HG03439 (cell line): ENCODE data around the gene PKIG.
"Not testable (repeated sequence)": the region's sequence is repeated elsewhere in the genome, so short reads cannot be mapped to it uniquely, and the experiment has no call there.

ENCODE experiments used
- ATAC-seq: cut with Tn5 transposase; IDR thresholded peaks from one replicate; pipeline ENCODE4 v1.9.1; 2021; ENCODE audit warnings: mild to moderate bottlenecking, moderate library complexity; ENCODE audit not compliant: unreplicated experiment

The PKIG gene

DNA sequence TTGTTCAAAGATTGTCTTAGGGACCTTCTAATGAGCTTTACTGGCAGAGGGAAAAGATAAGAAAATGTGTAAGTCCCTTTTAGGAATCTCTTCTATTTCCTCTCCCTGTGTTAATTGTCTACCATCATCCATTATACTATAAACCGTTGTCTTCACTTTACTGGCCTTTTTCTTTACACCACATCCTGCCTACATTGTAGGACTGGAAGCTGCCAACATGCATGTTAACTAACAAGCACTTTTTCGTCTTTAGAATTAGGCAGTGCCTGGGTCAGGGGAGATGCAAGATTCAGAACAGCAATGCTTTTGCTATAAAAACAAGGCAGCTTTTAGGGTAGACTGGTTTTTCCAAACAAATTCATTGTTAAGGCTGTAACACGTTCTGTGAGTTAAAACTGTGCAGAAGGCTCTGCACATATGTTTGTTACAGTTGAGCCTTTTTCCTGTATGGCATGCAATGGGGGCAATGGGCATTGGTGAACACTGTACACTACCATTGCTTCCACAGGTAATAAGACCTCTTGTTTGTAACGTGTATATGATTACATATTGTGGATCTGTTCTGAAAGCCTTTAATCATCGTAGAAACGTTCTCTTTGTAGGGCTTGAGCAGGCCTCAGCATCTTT, 10.9 kb upstream of the PKIG start:
- ATAC-seq = no peak

GRCh38 chr20:44572551-44573500, 9.6 kb upstream of the PKIG start:
- ATAC-seq = no peak

GRCh38 chr20:44573501-44573869, 8.9 kb upstream of the PKIG start:
- ATAC-seq = no peak

DNA sequence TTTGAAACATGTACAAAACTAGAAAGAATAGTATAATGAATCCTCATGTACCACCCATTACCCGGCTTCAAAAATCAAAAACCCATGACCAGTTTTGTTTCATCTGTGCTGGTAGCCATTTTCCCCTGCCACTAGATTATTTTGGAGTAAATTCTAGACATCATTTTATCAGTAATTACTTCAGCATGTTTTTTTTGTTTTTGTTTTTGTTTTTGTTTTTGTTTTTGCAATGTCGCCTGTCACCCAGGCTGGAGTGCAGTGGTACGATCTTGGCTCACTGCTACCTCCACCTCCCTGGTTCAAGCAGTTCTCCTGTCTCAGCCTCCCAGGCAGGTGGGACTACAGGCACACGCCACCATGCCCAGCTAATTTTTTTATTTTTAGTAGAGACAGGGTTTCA, 8.0 kb upstream of the PKIG start:
- no peak for ATAC-seq

- no peak for ATAC-seq
These were observed 6.1 kb upstream of the PKIG start for GRCh38 chr20:44576297-44576696.

DNA sequence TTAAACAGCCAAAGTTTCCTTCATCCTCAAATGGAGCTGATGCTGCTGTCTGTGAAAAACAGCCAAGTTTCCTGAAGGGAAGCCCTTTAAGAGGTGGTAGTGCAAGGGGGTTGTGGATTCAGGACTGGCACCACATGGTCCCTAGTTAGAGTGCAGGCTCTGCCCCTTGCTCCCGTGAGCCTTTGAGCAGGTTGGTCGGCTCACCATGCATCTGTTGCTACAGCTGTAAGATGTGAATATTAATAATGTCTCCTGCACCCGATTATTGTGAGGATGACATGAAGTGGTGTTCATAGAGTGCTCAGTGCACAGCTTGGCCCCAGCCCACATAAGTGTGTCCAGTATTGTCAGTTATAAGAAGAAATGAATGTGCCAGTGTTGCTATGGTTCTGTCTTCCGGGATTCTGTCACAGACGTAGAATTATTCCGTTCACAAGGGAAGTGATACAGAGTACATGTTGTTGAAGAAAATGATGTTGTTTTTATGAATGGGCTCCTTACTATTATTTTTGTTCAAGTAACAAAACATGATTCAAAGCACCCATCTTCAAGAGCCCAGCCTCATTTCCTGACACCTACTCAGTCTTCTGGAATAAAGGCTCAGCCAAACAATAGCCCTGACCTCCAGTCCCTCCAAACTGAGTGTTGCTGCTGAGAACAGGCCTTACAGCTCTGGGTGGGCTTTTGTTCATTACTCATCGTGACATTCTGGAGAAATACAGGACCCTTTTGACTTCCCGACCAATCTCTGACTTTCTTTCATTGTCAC, 2.9 kb upstream of the PKIG start:
- no peak for ATAC-seq

DNA sequence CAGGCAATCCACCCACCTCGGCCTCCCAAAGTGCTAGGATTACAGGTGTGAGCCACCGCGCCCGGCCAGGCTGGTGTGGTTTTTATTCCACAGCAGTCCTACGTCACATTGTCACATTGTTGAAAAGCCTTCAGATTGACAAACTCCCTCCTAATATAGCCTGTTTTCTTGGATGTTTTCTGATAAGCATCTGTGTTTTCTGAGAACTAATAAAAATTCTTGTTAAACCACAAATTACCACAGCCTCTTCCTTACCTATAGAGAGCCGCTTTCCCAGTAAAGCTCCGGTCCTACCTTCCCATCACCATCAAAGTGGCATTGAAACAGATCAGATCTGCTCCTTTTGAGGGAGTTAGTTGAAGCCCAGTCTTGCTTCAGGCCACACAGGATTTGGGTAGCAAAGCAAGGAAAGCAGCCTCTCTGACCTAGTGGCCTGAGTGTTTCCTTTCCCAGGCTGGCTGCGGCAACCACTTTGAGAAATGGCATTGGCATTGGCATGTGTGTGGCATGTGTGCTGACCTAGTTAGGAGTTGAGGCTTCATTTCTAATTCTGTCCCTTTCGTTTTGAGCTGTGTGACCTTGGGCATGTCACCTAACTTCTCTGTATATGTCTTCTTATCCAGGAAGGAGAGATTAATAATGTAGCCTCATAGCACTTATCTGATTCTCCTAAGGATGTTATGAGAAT, 1.7 kb upstream of the PKIG start:
- no peak for ATAC-seq

- no peak for ATAC-seq
These were observed 864 bp upstream of the PKIG start for GRCh38 chr20:44581515-44581914.

- ATAC-seq = no peak
These were observed 778 bp downstream of the PKIG start for GRCh38 chr20:44583157-44583556.

- no peak for ATAC-seq
These were observed 1.8 kb downstream of the PKIG start for GRCh38 chr20:44584162-44584561.

- no peak for ATAC-seq
These were observed 2.9 kb downstream of the PKIG start for GRCh38 chr20:44585057-44585963.

DNA sequence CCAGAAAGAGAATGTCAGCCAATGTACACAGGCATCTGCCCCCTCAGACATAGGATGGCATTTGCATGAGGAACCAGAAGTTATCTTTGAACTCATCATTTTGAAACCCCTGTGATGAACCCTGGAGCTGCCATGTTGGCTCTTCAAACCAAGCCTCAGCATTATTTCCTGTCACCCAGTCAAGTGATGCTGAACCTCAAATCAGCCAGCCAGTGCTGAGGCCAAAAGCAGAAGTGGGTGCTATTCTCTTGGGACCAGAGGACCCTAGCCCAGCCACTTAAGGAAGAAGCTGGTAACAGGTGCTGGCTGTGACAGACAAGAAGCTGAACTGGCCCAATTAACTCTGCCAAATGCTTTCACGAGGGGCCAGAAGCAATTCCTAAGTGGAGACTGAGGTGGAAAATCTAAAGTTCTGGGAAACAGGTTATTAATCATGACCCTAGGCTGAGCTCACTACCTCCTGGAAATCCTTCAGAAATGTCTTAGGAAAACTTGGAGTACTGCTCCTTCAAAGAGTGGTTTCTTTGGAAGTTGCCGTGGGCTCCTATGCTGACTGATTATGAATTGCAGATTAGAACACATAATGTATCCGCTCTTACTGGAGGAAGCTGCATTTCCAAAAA, 4.0 kb downstream of the PKIG start:
- peak; percentile 44 for ATAC-seq

GRCh38 chr20:44587035-44587980, 4.9 kb downstream of the PKIG start:
- no peak for ATAC-seq

GRCh38 chr20:44588321-44588720, 5.9 kb downstream of the PKIG start:
- not testable (repeated sequence) for ATAC-seq

DNA sequence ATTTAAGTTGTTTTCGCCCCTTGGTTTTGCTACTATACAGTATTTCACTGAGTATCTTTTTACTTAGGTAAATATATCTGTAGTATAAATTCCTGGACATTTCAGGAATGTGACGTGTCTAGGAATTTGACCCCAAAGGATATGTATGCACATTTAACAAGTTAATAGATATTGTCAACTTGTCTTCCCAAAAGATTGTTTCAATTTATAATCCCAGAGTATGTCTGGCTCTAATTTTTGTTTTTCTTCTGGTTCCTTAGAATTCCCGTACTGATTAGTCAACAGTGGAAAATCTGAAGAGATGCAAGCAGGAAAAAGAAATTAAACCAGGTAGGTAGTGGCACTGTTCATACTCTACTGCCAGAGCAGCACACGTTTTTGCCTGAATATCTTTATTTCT, 7.2 kb downstream of the PKIG start:
- no peak for ATAC-seq

DNA sequence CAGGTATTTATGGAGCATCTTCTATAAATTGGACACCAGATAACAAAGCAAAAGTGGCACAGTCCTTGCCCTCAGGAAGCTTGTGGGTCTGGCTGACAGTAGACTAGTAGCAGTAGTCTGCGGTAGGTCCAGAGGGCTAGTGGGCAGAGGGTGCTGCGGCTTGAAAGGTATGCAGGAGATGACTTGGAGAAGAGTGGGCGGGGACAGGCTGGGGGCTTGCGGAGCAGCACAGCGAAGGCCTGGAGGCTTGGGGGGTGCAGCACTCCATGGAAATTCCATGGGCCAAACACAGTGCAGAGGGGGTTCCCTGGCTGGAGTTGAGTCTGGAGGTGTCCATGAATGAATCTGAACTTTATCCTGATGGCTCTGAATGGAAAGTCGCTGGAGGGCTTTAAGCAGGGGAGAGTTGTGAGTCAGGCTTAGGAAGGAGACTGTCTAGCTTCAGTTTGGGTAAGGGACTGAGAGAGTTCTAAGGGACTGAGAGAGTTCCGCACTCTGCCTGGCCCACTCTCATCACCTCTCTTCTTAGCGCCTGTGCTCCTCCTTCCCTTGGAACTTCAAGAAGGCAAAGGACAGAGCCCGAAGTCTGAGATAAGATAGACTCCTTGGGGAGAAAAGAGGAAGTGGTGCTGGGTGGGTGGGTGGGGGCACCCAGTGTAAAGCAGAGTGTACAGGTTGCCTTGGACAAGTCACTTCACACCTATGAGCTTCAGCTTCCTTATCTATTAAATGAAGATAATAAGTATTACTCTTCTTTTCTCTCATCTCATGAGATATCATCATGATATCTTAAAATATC, 8.8 kb downstream of the PKIG start:
- no peak for ATAC-seq

DNA sequence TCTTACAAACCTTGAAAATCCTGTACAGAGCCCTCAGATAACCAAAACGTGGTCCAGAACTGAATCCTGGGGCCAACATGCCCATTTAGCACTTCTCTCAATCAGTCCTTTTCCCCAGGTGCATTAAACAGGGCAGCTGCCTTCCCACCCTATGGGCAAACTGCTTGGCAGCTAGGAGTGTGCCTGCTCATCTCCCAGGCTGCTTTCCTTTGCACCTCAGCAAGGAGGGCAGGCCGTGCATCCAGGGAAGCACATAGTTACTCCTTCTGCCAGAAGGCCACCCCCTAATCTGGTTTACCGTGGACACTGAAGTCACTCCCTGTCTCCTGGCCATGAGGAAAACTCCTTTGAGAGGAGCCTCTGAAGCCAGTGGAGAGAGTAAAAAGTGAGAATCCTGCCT, 10.0 kb downstream of the PKIG start:
- no peak for ATAC-seq

- ATAC-seq = no peak
These were observed 11.4 kb downstream of the PKIG start for GRCh38 chr20:44593751-44594150.
